GM19324 (cell line): ENCODE data around the gene ITPR2.

Source experiments
- ATAC-seq: cut with Tn5 transposase; IDR thresholded peaks from one replicate; pipeline ENCODE4 v1.9.1; 2021; ENCODE audit warnings: mild to moderate bottlenecking, moderate library complexity; ENCODE audit not compliant: unreplicated experiment, low FRiP score

ITPR2 gene

DNA sequence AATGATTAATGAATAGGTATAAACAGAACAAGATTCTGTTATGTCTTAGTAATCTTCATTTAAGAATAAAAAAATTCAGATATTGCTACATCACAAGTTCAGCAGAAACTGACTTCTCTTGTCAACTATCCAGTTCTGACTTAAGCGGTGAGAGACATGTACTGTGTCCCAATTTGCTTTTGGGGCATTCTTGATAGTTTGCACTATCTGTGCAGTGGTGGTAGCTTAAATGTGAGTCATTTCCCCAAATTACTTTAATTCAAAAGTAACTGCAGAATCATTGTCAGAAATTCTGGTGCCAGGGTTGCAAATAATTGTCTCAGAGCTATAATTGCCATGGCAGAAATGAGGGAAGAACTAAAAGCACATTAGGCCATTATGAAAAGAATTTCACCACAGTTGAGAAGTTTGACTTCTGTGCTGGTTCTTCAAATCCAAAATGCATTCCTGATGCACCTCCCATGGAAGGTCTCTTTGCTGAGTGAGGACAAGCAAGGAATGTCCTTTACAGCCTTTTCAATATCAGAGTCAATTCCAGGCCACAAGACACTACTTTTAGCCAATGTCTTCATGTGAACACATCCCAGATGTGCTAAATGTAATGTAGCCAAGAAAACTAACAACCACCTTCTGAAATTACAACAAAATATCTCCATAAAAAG, 332.9 kb downstream of the ITPR2 start:
- no peak for ATAC-seq

DNA sequence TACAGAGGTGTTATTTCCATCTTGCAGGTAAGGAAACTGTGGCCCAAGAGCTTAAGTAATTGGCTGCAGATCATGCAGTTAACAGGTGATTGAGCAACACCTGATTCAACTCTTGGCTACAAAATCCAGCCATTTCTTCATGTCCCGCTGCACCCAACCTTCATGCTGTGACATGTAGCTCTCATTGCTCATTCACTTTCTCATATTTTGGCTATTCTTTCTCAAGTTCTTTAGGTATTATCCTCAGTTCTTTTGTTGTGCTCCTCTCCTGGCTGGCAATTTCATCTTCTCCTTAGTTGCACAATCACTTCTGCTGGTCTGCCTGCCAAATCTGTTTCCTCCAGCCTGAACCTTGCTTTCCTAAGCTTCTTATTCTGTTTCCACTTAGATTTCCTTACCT, 336.8 kb downstream of the ITPR2 start:
- ATAC-seq: no peak

DNA sequence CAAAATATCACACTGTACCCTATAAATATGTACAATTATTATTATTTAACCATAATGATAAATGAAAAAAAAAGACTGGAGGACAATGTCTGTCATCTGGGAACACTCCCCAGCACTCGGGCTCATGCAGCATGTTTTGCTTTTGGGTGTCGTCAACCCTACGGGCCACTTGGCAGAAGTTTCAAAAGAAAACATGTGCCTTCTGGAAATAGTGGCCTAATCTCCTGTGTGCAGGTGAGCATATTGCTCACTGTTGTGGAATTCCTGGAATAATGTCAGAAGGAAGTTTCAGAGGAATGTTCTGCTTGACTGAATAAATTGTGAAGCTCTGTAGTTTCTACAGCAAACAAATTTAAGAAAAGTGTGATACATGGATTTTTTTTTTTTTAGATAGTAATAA, 339.3 kb downstream of the ITPR2 start:
- ATAC-seq: no peak

DNA sequence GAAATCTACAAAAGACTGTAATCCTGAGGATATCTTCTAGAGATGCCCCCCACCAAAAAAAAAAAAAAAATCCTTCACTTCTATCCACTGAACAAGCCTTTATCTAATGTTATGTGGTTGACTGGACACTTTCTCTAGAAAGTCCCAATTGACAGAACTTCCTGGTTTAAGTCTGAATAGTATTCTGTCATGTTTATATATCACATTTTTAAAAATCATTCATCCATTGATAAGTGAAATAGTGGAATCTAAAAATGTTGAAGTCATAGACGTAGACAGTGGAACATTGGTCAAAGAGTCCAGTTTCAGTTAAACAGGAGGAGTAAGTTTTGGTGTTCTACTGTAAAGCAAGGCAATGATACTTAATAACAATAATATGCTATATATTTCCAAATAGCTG, 340.6 kb downstream of the ITPR2 start:
- ATAC-seq: no peak

DNA sequence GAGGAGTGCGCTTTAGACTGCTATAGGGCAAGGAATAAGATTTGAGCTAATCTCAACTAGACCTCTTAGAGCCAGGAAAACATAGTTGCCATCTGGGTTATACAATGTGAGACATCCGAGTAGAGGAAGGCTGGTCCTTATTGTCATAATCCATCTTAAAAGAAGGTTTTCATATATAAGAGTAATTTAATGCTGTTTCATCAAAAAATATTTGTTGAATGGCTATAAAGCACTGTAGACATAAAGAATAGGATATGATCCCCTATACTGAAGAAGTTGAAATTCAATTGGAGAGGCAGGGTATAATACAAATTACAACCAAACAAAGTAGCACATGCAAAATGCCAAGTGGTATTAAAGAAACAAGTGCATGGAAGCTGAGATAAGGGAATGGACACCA, 343.1 kb downstream of the ITPR2 start:
- ATAC-seq: no peak

DNA sequence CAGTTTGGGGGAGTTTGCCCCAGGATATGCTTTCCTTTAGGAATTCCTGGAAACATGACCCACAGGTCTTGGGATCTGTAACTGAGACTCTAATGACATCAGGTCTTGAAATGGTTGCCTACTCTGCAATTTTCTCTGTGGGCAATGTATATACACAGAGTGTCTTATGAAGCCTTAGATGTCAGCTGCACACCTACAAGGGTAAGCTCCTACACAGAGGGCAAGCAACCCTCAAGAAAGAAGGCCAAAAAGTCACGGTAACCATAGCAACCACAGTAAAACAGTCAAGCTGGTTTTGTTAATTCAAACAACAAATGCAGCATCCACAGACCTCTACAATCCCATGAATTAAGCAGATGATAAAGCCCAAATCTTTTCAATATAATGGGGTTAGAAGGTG, 344.6 kb downstream of the ITPR2 start:
- no peak for ATAC-seq

DNA sequence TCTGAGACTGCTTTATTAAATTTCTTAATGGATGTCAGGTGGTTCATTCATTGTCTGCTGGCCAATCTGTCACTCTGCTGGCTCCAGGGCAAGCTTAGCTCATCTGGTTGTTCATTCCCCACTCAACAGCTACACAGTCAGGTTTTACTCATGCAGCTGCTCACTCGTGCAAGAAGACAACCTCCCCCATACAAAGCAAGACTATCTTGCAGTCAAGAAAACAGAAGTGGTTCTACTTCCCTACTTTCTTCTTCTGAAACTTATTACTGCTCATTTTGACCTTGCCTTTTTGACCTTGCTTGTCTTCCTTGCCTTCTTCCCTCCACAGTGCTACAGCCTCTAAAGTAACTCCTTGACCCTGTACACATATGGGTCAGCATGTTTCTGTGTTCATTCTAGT, 359.7 kb downstream of the ITPR2 start:
- ATAC-seq: peak; percentile 83

DNA sequence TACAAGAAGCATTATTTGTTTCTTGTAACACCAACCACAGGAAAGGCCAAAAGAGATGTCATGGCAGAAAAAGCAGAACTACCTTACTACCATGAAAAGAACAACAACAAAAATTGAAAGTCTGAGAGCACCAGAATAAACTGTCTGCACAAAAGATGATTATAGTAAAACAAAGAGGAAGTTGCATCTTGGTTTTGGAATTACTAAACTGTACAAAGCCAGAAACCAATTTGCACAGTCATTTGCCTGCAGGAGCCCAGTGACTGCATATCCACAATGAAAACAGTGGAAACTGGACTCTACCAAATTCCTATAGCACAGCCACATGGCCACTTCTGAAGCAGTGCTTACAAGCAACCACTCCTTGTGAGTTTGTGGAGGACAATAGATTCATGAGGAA, 361.4 kb downstream of the ITPR2 start:
- peak; percentile 66 for ATAC-seq

DNA sequence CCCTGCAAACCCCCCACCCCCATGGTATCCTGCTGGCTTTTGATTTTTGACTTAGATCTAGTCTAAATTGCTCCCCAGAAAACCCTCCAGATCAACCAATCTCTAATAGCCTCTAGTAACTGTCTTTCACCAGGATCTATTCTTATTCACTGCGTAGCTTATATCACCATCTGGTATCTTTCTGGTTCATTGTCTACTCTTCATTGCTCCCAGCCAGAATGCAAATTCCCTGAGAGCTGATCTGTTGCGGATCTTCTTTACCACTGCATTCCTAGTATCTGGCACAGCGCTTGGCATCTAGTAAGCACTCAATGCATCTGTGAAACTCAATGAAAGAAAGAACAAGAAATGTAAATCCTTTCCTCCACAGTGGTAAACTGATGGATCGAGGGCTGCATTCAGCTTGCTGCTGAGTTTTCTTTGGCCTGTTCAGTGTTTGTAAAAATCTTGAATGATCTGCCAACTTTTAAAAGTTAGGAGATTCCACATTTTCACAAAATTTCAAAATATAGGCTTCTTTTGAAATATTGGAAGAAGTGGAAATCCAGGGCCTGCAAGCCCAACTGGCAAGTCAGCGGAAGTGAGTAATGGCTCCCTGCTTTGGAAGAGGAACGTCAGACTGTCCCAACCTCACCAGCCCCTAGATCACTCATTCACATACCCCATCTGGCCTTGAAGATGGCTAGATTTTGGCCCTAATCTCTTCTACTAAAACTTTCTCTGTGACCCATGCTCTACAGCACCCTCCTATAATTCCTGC, 363.4 kb downstream of the ITPR2 start:
- ATAC-seq: no peak

DNA sequence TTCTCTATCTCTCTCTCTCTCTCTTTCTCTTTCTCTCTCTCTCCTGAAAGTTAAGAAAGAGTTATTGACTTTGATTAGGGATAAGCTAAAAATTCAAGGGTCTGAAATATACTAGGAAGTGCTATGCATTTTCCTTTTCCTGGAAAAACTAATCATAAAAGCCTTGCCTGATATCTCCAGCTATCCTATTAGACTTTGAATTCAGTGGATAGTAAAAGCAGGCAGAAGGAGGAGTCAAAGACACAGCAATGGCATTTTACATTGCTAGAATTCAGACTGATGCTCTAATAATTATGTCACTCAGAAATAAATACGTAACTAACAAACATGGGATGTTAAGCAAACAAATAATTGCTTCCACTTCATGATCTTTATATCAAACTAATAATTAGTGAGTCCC, 365.6 kb downstream of the ITPR2 start:
- no peak for ATAC-seq

DNA sequence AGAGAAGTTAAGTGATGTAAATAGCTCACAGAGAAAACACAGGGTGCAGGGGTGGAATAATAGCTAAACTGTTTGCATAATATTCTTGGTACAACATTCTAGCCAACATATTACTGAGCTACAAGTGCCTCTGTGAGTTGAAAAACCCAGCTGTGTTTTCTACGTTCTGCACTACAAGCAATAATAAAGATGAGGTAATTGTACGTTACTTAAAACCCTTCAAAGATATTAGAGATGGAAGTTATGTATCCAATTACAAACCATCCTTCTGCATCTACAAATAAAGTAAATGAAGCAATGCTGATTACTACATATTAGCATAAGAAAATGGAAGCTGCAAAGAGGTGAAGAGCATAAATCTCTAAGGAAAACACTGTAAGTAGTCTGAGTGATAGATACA, 366.3 kb downstream of the ITPR2 start:
- ATAC-seq: no peak

DNA sequence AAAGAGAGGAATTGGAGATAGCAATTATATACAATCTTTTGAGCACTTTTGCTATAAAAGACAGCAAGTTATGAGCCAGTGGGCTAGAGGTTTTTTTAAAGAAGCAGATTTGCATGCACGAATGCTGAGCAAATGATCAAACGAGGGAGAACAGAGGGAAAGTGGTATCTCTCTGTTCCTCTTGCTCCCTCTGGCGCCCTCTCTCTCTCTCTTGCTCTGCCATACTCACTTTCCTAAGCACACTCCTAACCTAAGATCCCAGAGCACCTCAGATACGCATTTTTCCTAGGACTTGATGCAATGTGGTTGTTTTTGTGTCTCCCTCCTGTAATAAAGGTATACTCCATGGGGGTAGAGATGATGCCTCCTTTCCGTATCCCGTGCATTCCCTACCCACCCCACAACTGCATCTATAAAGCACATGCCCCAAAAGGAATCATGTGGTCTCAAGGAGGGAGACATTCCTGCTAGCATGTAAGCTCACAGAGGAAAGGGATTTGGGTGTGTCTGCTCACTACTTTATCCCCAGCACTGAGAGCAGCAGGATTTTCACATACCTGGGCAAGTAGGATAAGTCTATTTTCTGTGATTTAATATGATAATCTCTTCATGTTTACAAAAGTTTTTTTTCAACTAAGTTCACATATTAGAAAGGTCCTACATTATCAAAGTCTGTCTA, 367.4 kb downstream of the ITPR2 start:
- ATAC-seq: no peak

DNA sequence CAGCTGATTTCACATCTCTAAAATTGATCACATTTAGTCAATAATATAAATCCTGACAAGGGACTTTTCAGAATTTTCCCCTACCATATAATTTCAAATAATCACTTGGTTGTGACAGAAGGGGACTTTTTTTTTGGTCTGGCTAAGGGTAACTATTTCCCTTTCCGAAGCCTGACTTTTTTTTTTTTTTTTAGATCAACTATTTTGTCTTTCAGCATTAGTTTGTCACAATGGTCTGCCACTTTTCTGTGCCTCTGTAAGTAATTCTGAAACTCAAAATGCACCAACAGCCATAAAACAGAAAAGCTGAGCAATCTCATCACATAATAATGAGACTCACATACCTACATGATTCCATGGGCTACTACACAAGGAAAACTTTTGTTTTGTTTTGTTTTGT, 371.2 kb downstream of the ITPR2 start:
- ATAC-seq: no peak

DNA sequence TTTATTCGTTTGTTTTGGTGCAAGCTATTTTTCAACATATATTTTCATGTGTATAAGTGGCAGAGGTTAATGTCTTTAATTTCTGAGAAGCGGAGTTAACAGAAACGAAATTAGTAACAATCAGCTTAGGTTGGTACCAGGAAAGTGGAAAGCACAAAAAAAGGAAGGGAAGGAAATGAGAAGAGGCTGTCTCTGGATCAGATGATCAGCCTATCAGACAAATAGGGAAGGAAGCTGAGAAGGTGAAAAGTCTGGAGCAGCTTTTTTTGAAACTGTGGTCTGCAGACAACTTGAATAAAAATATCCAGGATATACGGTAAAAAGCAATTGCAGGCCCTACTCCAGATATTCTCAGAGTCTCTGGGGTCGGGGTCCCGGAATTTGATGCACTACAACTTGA, 372.6 kb downstream of the ITPR2 start:
- no peak for ATAC-seq

DNA sequence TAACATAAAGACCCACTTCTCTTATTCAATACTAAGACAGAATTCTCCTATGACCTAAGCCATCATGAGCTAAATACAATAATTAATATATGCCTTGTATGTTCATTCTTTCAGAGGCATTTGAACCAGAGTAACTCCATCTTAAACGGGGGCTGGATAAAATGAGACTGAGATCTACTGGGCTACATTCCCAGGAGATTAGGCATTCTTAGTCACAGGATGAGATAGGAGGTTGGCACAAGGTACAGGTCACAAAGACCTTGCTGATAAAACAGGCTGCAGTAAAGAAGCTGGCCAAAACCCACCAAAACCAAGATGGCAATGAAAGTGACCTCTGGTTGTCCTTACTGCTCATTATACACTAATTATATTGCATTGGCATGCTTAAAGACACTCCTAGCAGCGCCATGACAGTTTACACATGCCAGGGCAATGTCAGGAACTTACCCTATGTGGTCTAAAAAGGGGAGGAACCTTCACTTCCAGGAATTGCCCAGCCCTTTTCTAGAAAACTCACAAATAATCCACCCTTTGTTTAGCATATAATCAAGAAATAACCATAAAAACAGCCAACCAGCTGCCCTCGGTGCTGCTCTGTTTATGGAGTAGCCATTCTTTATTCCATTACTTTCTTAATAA, 376.9 kb downstream of the ITPR2 start:
- ATAC-seq: no peak

DNA sequence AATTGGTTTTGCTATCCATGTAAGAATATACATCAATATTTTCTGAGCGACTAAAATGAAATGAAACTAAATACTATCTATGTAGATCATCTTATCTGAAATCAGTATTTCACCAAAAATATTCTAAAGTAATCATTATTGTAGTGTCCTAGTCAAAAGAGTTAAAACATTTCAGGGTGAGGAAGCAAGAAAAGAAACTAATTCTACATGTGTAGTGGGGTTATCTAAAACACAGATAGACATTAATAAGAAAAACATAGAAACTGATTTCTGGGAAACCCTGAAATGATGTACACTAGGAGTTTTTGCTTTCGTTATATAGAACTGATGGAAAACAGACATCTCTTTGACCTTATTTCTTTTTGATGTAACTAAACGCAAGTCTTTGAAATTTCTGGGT, 379.7 kb downstream of the ITPR2 start:
- no peak for ATAC-seq

DNA sequence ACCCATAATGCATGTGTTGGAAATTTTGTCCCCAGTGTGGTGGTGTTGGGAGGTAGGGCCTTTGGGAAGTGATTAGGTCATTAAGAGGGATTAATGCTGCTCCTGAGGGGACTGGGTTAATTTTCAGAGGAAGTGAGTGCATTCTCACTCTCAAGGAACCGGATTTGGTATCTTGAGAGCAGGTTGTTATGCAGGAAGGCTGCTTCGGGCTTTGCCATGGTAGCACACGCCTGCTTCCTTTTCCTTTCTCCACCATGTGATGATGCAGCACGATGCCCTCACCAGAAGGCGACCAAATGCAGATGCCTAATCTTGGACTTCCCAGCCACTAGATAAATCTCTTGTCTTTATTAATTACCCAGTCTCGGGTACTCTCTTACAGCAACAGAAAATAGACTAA, 380.5 kb downstream of the ITPR2 start:
- no peak for ATAC-seq

DNA sequence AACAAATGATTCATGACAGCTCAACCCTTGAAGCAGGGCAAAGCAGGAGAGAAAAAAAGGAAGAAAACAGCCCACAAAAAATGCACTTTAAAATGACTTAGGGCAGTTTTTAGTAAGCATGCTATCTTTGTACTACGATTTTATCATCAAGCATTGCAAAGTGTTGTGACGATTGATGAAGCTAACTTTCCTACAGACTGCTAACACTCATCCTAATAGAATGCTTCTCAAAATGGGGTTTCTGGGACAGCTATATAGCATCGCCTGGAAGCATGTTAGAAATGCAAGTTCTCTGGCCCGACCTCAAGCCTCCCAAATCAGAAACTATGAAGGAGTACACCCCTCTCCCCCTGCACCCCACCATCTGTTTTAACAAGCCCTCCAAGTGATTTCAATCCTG, 381.2 kb downstream of the ITPR2 start:
- ATAC-seq: no peak

DNA sequence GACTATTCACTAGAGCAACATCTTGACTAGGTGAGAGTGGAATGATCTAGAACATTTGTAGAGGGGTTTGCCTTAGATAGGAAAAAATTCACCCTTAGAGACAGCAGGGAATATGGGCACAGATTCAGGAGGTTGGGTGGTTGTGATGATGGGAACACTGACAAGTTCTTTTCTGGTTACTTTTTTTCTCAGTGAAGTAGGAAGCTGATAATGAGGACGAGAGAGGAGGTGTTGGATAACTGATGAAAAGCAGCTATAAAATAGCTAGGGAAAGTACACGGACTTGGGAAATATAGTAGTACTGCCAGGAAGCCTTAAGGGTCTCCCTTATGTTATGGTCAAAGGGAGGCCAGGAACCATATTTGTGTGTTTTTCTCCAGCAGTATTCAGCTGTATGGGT, 387.1 kb downstream of the ITPR2 start:
- no peak for ATAC-seq

DNA sequence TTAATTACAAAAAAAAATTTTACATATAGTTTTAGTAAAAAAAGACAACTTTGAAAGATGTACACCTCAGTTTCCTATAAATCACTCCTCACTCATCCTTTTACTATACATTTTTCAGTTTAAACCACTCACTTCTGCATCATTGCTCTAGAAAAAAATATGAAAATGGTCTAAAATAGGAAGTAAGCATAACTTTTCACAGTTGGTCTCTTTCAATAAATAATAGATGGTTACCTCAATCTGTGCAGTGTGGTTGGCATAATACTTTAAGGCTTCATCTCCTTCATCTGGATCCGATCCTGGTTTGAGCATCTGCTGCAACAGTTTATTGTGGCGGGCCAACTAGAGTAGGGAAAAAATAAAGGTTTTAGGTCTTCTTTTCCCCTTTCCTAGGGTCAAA, 389.7 kb downstream of the ITPR2 start:
- no peak for ATAC-seq

DNA sequence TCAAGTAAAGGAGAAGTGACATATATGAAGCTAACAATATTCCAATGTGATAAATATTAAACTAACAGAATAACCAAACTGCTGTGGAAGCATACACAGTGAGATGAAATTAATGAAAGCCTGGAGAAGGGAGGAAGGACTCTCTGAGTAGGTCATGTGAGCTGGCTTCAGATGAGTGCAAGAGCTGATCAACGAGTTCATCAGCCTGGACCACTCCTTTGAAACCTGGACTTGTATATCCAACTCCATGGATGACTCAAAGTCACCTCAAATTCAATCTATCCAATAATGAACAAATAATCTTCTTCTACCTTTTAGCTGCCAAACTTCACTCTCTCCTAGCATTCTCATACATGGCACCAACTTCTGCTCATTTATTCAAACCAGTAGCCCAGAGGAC, 391.6 kb downstream of the ITPR2 start:
- no peak for ATAC-seq

DNA sequence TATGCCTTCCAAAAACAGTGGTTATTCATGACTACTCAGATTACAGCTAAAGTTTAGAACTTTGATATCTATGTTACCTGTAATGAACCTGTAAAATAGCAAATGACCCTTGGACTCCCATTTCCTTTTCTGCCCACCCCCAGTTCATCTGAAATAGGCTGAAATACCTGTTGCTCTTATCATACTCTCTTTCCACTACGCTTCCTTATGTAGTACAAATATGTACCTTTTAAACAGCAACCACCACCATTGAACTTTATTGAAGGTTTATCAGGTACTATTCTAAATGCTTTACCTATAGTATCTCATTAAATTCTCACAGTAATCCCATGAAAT, 398.0 kb downstream of the ITPR2 start:
- no peak for ATAC-seq
